ENCODE measurements around the gene RSPH3. TPM values are rescaled to one million over a fixed set of nuclear protein-coding genes. Genes with fewer than 3 reads are reported as not detected.

The RSPH3 gene
- total and polyA plus RNA-seq, 3 experiments from 2014 or later, result 3.3 to 4.4 (median 4.2) TPM

GRCh38 chr6:158924499-158925455 is 75.2 kb downstream of the RSPH3 start:
- Histone ChIP-seq H3K27ac (ENCODE audit: low read depth, low read length) (no peak overlapping the region), H3K4me3 (ENCODE audit: low read length) (no peak overlapping the region), H3K27me3 (ENCODE audit: insufficient read depth, low read length, poor library complexity, severe bottlenecking) (no peaks in the 10 kb centered on the region), H3K4me1 (ENCODE audit: insufficient read depth, low read length) (no peaks in the 10 kb centered on the region), H3K36me3 (ENCODE audit: insufficient read depth, low read length) (no peaks in the 10 kb centered on the region), H3K9me3 (ENCODE audit: low read length) (no peaks in the 10 kb centered on the region)
- no peak overlapping the region for H3K27ac Mint-ChIP-seq
- no peak for DNase-seq
- H3K9me3 Mint-ChIP-seq, result no peaks in the 10 kb centered on the region
- H3K36me3 Mint-ChIP-seq, result peaks cover 0 to 4% (median 0%) of the 10 kb centered on the region in 3 donors
- no peaks in the 10 kb centered on the region for H3K27me3 Mint-ChIP-seq
- H3K4me1 Mint-ChIP-seq, result peaks cover 0 to 7% (median 6%) of the 10 kb centered on the region in 3 donors
- ChIA-PET CTCF (no interaction called here), POLR2A (interaction anchor here (0.7 kb wide), 1 partner anchor 30 kb away, joined by 13 read pairs; no protein-coding TSS in a partner anchor)
- no peak overlapping the region for H3K4me3 Mint-ChIP-seq

GRCh38 chr6:158923805-158924498 is 76.0 kb downstream of the RSPH3 start:
- no peak for DNase-seq
- CTCF ChIA-PET, result no interaction called here
- peaks cover 0 to 10% (median 6%) of the 10 kb centered on the region in 3 donors for H3K4me1 Mint-ChIP-seq

More at GRCh38 chr6:158923805-158924498, 76.0 kb downstream of the RSPH3 start:
- no peaks in the 10 kb centered on the region for H3K36me3 ChIP-seq (ENCODE audit: insufficient read depth, low read length)
- no peaks in the 10 kb centered on the region for H3K9me3 ChIP-seq (ENCODE audit: low read length)
- no peaks in the 10 kb centered on the region for H3K27me3 Mint-ChIP-seq
- H3K4me3 Mint-ChIP-seq, result no peak overlapping the region
- POLR2A ChIA-PET, result interaction anchor here (0.7 kb wide), 1 partner anchor 127 kb away, joined by 5 read pairs; no protein-coding TSS in a partner anchor
- H3K27me3 ChIP-seq (ENCODE audit: insufficient read depth, low read length, poor library complexity, severe bottlenecking), result no peaks in the 10 kb centered on the region
- no peaks in the 10 kb centered on the region for H3K9me3 Mint-ChIP-seq
- peak overlapping the region in 2 of 8 donors; percentile 21 to 37 for H3K27ac Mint-ChIP-seq
- H3K4me1 ChIP-seq (ENCODE audit: insufficient read depth, low read length), result no peaks in the 10 kb centered on the region
- peaks cover 0 to 4% (median 0%) of the 10 kb centered on the region in 3 donors for H3K36me3 Mint-ChIP-seq
- no peak overlapping the region for H3K27ac ChIP-seq (ENCODE audit: low read depth, low read length)
- H3K4me3 ChIP-seq (ENCODE audit: low read length), result no peak overlapping the region

Other genes with a start within 250 kb of the RSPH3 start
- gene EZR, start 180.8 kb downstream of the RSPH3 start, total RNA-seq, result 100 to 1,000 TPM; 296 to 299 TPM
- 325 TPM for gene EZR, start 180.8 kb downstream of the RSPH3 start, polyA plus RNA-seq
- gene TAGAP, start 44.8 kb upstream of the RSPH3 start, total RNA-seq, result 100 to 1,000 TPM; 140 to 145 TPM
- gene TAGAP, start 44.8 kb upstream of the RSPH3 start, polyA plus RNA-seq, result 193 TPM
- under 1 TPM; 0.04 TPM for gene FNDC1, start 169.2 kb upstream of the RSPH3 start, total RNA-seq
- not detected for gene FNDC1, start 169.2 kb upstream of the RSPH3 start, polyA plus RNA-seq